Duodenal mucosa (tissue), 2 donors: ENCODE data around the gene ABCA5.

Source experiments
- H3K27ac ChIP-seq: one replicate; pipeline ENCODE4 v1.7.0; 2013; ENCODE audit warnings: low read depth, low read length
- H3K27me3 ChIP-seq, 2 donors: one replicate each; pipeline ENCODE4 v1.7.0; 2013; ENCODE audit warnings: low read length in 2 of 2, control low read depth in 1 of 2; ENCODE audit not compliant: insufficient read depth in 2 of 2, control insufficient read depth in 1 of 2
- H3K36me3 ChIP-seq, 2 donors: one replicate each; pipeline ENCODE4 v1.7.0; 2013; ENCODE audit warnings: low read length in 2 of 2, control low read depth in 1 of 2; ENCODE audit not compliant: insufficient read depth in 2 of 2, control insufficient read depth in 1 of 2
- H3K4me1 ChIP-seq, 2 donors: one replicate each; pipeline ENCODE4 v1.7.0; 2013; ENCODE audit warnings: low read length in 2 of 2, control low read depth in 1 of 2; ENCODE audit not compliant: insufficient read depth in 2 of 2, control insufficient read depth in 1 of 2
- H3K4me3 ChIP-seq, 2 donors: one replicate each; pipeline ENCODE4 v1.7.0; 2013; ENCODE audit warnings: low read length in 2 of 2, low read depth in 1 of 2
- H3K9ac ChIP-seq, 2 donors: one replicate each; pipeline ENCODE4 v1.7.0; 2013; ENCODE audit warnings: low read length in 2 of 2, low read depth in 1 of 2
- H3K9me3 ChIP-seq, 2 donors: one replicate each; pipeline ENCODE4 v1.7.0; 2013; ENCODE audit warnings: low read length in 2 of 2, control low read depth in 1 of 2; ENCODE audit not compliant: control insufficient read depth in 1 of 2

Gene ABCA5

GRCh38 chr17:69327060-69327831 lies at the start of gene ABCA5:
ABCA5 (minus strand) TSS chr17:69327133; CDS start chr17:69314415, 12,718 bp downstream.
- Histone ChIP-seq H3K4me1 (peaks cover 0 to 9% of the 10 kb centered on the region in 2 donors), H3K9me3 (no peaks in the 10 kb centered on the region), H3K4me3 (peak within 1 kb of the TSS; percentile 80 to 86), H3K36me3 (no peaks in the 10 kb centered on the region), H3K9ac (peak within 1 kb of the TSS; percentile 85 to 92), H3K27me3 (no peaks in the 10 kb centered on the region), H3K27ac (peak within 1 kb of the TSS; percentile 93)

GRCh38 chr17:69375229-69375628 lies 48.3 kb upstream of the ABCA5 start:
- no peak overlapping the region for H3K27ac ChIP-seq
- H3K4me3 ChIP-seq, result no peak overlapping the region
- H3K9me3 ChIP-seq, result no peaks in the 10 kb centered on the region
- no peaks in the 10 kb centered on the region for H3K36me3 ChIP-seq
- H3K4me1 ChIP-seq, result peaks cover 0 to 4% of the 10 kb centered on the region in 2 donors
- H3K27me3 ChIP-seq, result no peaks in the 10 kb centered on the region
- no peak overlapping the region for H3K9ac ChIP-seq

GRCh38 chr17:69373069-69373468 lies 46.1 kb upstream of the ABCA5 start:
- Histone ChIP-seq H3K27me3 (no peaks in the 10 kb centered on the region), H3K4me1 (peaks cover 0 to 4% of the 10 kb centered on the region in 2 donors), H3K27ac (no peak overlapping the region), H3K36me3 (no peaks in the 10 kb centered on the region), H3K9me3 (no peaks in the 10 kb centered on the region), H3K9ac (no peak overlapping the region), H3K4me3 (no peak overlapping the region)

- no peak overlapping the region for H3K27ac ChIP-seq
These were observed 40.4 kb upstream of the ABCA5 start for GRCh38 chr17:69367298-69367697.

GRCh38 chr17:69363488-69364210 lies 36.7 kb upstream of the ABCA5 start:
- Histone ChIP-seq H3K9ac (no peak overlapping the region), H3K9me3 (no peaks in the 10 kb centered on the region), H3K36me3 (no peaks in the 10 kb centered on the region), H3K27ac (no peak overlapping the region), H3K4me3 (no peak overlapping the region), H3K4me1 (peaks cover 0 to 4% of the 10 kb centered on the region in 2 donors), H3K27me3 (no peaks in the 10 kb centered on the region)

More at GRCh38 chr17:69367298-69367697, 40.4 kb upstream of the ABCA5 start:
- no peaks in the 10 kb centered on the region for H3K27me3 ChIP-seq
- peaks cover 0 to 4% of the 10 kb centered on the region in 2 donors for H3K4me1 ChIP-seq
- H3K36me3 ChIP-seq, result no peaks in the 10 kb centered on the region
- H3K4me3 ChIP-seq, result no peak overlapping the region
- no peaks in the 10 kb centered on the region for H3K9me3 ChIP-seq
- H3K9ac ChIP-seq, result no peak overlapping the region

GRCh38 chr17:69361156-69361555 lies 34.2 kb upstream of the ABCA5 start:
- no peaks in the 10 kb centered on the region for H3K36me3 ChIP-seq
- H3K27ac ChIP-seq, result no peak overlapping the region
- H3K4me1 ChIP-seq, result peaks cover 0 to 4% of the 10 kb centered on the region in 2 donors
- no peak overlapping the region for H3K9ac ChIP-seq
- H3K9me3 ChIP-seq, result no peaks in the 10 kb centered on the region
- no peak overlapping the region for H3K4me3 ChIP-seq
- H3K27me3 ChIP-seq, result no peaks in the 10 kb centered on the region

GRCh38 chr17:69358688-69359596 lies 32.0 kb upstream of the ABCA5 start:
- H3K36me3 ChIP-seq, result no peaks in the 10 kb centered on the region
- no peaks in the 10 kb centered on the region for H3K9me3 ChIP-seq
- H3K4me1 ChIP-seq, result peaks cover 0 to 4% of the 10 kb centered on the region in 2 donors
- H3K27me3 ChIP-seq, result no peaks in the 10 kb centered on the region
- H3K9ac ChIP-seq, result no peak overlapping the region
- H3K4me3 ChIP-seq, result no peak overlapping the region
- no peak overlapping the region for H3K27ac ChIP-seq

GRCh38 chr17:69357701-69358100 lies 30.8 kb upstream of the ABCA5 start:
- Histone ChIP-seq H3K4me3 (no peak overlapping the region), H3K9ac (no peak overlapping the region), H3K4me1 (no peaks in the 10 kb centered on the region), H3K9me3 (no peaks in the 10 kb centered on the region), H3K36me3 (no peaks in the 10 kb centered on the region), H3K27ac (no peak overlapping the region), H3K27me3 (no peaks in the 10 kb centered on the region)

- no peaks in the 10 kb centered on the region for H3K36me3 ChIP-seq
- no peak overlapping the region for H3K9ac ChIP-seq
- H3K27me3 ChIP-seq, result no peaks in the 10 kb centered on the region
- H3K4me1 ChIP-seq, result no peaks in the 10 kb centered on the region
- H3K27ac ChIP-seq, result no peak overlapping the region
- no peak overlapping the region for H3K4me3 ChIP-seq
- H3K9me3 ChIP-seq, result no peaks in the 10 kb centered on the region
These were observed 29.7 kb upstream of the ABCA5 start for GRCh38 chr17:69356625-69357024.
